ENCODE results near the gene CEP112. TPM values are rescaled to one million over a fixed set of nuclear protein-coding genes. Genes with fewer than 3 reads are reported as not detected.

CEP112 gene
- total and polyA plus RNA-seq, 2 of the 8 experiments (the other 6 are each of a cell fraction or from before 2014, with no cell fraction given): 0.62 to 3.1 TPM

GRCh38 chr17:65694601-65695000, 497.3 kb downstream of the CEP112 start:
- Histone ChIP-seq H2AK5ac (ENCODE audit: low read depth, low read length) (no peak overlapping the region), H3K27me3 (replicated peaks in 1 of 4; ENCODE audit: control insufficient read depth in 3 of 4, extremely low read depth in 1 of 4, insufficient read depth in 3 of 4, low read length in 3 of 4) (no peaks in the 10 kb centered on the region), H3K23ac (ENCODE audit: insufficient read length) (no peak overlapping the region), H2BK20ac (ENCODE audit: low read length) (no peak overlapping the region), H2BK12ac (ENCODE audit: low read depth, low read length) (no peak overlapping the region), H4K8ac (ENCODE audit: extremely low read depth, insufficient read depth, low read length) (no peak overlapping the region), H4K20me1 (replicated peaks in 1 of 2; ENCODE audit: control insufficient read depth in 1 of 2, insufficient read depth in 2 of 2, low read length in 2 of 2) (no peaks in the 10 kb centered on the region), H3K4me2 (ENCODE audit: insufficient read depth in 1 of 2, low read depth in 2 of 2, low read length in 2 of 2) (no peak overlapping the region), H2BK15ac (ENCODE audit: low read length) (no peak overlapping the region; the same call in 1 of the 2 replicates), H3K18ac (ENCODE audit: extremely low read depth, low read length) (no peak overlapping the region), H2BK120ac (replicated peaks; ENCODE audit: low read depth, low read length) (no peak overlapping the region), H3K14ac (ENCODE audit: insufficient read length) (no peak overlapping the region), H3K9ac (replicated peaks in 1 of 4; ENCODE audit: extremely low read depth in 1 of 4, low read depth in 3 of 4, low read length in 3 of 4) (no peak overlapping the region), H3K36me3 (ENCODE audit: control insufficient read depth in 2 of 4, insufficient read depth in 4 of 4, low read length in 3 of 4) (no peaks in the 10 kb centered on the region), H3K4ac (replicated peaks; ENCODE audit: insufficient read length, low read depth, low read length) (no peak overlapping the region), H3K79me2 (ENCODE audit: control insufficient read depth in 1 of 2, insufficient read depth in 2 of 2, low read length in 2 of 2) (no peaks in the 10 kb centered on the region), H2BK5ac (ENCODE audit: low read depth, low read length) (no peak overlapping the region), H3K9me3 (ENCODE audit: insufficient read depth in 2 of 2, low read depth in 1 of 2, low read length in 1 of 2) (no peaks in the 10 kb centered on the region), H3K56ac (replicated peaks; ENCODE audit: insufficient read length, low read depth, low read length) (no peak overlapping the region), H4K91ac (replicated peaks; ENCODE audit: insufficient read length, low read length) (no peak overlapping the region), H3K4me3 (ENCODE audit: extremely low read depth in 1 of 4, insufficient read depth in 2 of 4, low read depth in 3 of 4, low read length in 4 of 4) (no peak overlapping the region), H3K27ac (ENCODE audit: low read depth, low read length) (no peak overlapping the region), H2AFZ (ENCODE audit: low read length) (no peak overlapping the region), H3K4me1 (replicated peaks in 1 of 4; ENCODE audit: control insufficient read depth in 3 of 4, insufficient read depth in 4 of 4, low read length in 3 of 4) (peaks cover 7 to 16% (median 15%) of the 10 kb centered on the region in 4 experiments; a peak in 6 of 7 replicates), H4K5ac (ENCODE audit: insufficient read length, low read depth, low read length) (no peak overlapping the region), H3K23me2 (ENCODE audit: low read depth, low read length) (no peaks in the 10 kb centered on the region), H3K79me1 (ENCODE audit: low read depth, low read length) (no peaks in the 10 kb centered on the region)
- POLR2A ChIA-PET (ENCODE audit: partially characterized antibody): no interaction called here
- 92% methylated on average over 3 of the region's 3 CpGs; no CpG with 5 or more reads in 1 of the 2 experiments for WGBS, 2 experiments (ENCODE audit: extremely low coverage in 1 of 2, insufficient coverage in 1 of 2, insufficient read length in 1 of 2, insufficient replicate concordance in 2 of 2, low coverage in 1 of 2, low lambda C conversion rate in 2 of 2, missing lambda C conversion rate in 1 of 2)
- no peak for DNase-seq (ENCODE audit: low read depth in 1 of 2, low spot score in 2 of 2)
- no peak for FAIRE-seq
- TF ChIP-seq ATF2 (IDR thresholded peaks at IDR 0.05; ENCODE audit: low read length): no peak
- TF ChIP-seq RFX5 (IDR thresholded peaks at IDR 0.05; ENCODE audit: borderline replicate concordance, low read depth, low read length): no peak
- no peak for TF ChIP-seq E2F6 (IDR thresholded peaks at IDR 0.05)
- CTCF ChIA-PET (ENCODE audit: partially characterized antibody): interaction anchor here (0.8 to 1.7 kb wide), 3 partner anchors 9 to 473 kb away, joined by 3 to 6 read pairs (median 4); no protein-coding TSS in a partner anchor

All from H1 (cell line).